Midbrain (tissue), 1 donor: ENCODE data around the gene CLEC18A.
"Not testable (repeated sequence)": the region's sequence is repeated elsewhere in the genome, so short reads cannot be mapped to it uniquely, and the experiment has no call there.

Experiments used
- DNase-seq: peaks from one replicate; lab custom pipeline; 2025; lab: John Stamatoyannopoulos, UW

The CLEC18A gene

DNA sequence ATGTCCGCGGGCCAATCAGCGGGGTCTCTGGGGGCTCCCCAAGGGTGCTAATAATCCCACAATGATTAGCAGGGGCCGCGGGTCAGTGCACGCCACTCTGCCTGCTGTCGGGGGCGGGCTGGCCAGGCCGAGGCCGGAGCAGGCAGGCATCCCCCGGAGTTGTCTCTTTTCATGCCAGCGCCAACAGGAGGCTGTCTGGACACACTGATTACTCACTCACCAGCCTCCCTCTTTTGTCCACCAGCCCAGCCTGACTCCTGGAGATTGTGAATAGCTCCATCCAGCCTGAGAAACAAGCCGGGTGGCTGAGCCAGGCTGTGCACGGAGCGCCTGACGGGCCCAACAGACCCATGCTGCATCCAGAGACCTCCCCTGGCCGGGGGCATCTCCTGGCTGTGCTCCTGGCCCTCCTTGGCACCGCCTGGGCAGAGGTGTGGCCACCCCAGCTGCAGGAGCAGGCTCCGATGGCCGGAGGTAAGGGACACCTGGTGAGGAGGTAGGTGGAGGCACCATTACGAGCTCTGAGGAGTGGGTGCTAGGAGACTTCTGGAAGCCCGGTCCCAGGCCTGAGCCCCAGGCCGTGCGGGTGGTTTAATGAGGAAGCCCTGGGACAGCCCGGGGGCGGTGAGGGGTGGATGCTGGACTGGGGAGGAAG lies at the start of gene CLEC18A:
CLEC18A (plus strand) TSS at position 318 of the 655 bp plus-strand sequence; CDS start at position 351, 33 bp downstream.
- DNase-seq = not testable (repeated sequence)

DNA sequence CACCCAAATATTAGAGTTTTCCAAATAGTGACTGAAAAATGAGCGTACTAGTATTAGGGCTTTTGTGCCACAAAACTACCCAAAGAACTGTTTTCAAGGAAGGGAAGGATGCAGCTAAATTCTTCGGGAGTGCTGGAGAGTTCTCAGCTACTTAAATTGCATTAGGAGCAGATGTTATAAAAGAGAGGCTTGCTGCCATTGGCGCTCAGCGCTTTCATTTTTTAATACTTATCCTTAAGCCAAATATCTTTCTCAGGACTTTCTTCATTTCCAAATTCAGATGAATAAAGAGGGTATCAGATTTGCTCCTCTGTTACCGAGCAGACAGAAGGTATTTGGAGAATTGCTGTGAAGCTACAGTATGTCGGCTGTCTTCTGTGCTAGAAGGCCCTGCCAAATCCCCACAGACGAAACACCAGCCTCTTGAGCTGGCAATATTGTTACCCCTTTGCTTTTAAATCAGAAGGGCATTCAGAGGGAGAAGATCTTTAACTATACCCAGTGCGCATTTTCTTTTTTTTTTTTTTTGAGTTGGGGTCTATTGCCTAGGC lies 47.2 kb upstream of the CLEC18A start:
- no peak for DNase-seq

DNA sequence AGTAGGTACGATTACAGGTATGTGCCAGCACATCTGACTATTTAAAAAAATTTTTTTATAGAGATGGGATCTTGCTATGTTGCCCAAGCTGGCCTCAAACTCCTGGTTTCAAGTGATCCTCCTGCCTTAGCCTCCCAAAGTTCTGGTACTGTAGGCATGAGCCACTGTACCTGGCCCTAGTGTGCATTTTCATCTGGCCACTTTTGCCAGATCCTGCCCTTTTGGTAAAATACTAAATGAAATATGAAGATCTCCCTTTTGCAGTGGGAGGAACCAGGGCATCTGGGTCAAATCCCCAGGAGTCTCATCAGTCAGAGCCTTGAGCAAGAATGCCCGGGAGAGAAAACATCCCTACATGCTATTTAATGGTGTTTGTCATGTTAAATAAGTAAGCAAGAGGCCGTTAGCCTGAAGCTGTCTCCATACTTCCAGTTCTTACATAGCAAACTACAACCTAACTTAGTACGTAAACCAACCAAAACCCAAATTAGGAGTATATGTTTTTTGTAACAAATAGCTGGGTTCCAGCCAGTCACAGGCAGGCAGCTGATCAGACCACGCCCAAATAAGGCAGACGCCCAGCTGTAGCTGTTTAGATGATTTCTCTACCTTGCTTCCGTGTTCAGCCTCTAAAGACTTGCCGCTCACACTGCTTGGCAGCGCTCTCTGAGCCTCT lies 46.5 kb upstream of the CLEC18A start:
- no peak for DNase-seq

DNA sequence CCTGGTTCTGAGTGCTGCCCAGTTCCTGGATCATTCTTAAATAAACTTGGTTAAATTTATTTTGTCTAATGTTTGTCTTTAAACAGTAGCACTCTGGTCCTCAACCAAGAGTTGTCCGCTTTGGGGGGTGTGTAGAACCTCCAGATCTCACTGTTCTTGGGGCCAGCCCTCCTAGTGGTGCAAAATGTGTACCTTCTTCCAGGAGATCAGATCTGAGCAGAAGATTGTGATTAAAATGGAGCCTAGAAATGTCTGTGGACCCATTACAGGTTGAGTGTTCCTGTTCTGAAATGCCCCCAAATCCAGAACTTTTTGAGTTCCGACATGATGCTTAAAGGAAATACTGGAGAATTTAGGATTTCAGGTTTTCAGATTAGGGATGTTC lies 46.0 kb upstream of the CLEC18A start:
- no peak for DNase-seq

DNA sequence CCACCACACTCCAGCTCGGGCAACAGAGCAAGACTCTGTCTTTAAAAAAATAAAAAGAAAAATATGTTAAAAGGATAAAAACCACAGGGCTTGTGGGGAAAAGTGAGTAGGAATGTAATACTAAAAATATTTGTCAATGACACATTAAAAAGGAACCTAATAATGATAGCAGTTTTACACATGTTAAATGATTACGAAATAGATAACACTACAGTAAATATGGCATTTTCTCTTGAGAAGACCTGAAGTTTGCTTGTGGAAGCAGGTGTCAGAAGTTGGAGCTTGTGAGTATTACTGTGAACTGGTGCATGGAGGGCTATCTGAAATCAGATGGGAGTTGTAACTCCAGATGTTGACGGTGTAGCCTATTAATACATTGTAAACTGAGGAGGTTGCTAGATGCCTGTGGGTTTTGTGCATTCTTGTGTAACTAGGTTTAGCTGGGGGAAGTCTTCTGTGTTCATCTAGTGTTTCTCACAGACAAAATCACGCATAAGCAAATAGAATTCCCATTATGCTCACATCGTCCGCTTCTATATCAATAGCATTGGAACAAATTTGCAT lies 44.2 kb upstream of the CLEC18A start:
- DNase-seq = no peak

DNA sequence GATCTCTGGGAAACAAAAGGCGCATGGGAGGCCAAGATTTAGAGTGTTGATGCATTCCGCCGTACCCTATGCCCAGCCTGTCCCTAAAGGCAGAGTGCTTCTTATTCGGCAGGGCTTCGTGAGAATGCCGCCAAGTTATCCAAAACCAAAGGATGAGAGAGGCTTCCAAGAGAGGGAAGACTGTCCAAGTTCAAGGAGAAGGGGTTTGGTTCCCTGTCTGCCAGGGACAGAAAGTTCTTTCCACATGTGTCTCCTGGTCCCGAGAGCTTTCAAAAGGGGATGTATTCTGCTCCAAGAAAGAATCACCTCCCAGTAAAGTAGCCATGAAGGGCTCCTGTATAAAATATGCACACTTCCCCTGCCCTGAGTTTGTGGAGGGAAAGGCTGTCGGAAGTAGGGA lies 42.1 kb upstream of the CLEC18A start:
- DNase-seq = no peak

DNA sequence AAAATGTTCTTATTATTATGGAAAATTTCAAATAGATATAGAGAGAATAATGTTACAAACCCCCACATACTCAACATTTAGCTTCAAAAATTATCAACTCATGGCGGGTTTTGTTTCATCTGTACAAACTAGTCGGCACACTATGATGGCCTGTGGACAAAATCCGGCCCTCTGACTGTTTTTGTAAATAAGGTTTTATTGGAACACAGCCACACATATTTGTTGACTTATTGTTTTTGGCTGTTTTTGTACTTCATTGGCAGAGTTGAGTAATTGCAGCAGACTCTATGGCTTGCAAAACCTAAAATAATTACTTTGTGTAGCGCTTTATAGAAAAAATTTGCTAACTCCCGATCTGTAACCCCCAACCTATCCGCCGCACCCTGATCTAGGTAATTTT lies 41.4 kb upstream of the CLEC18A start:
- DNase-seq = no peak

DNA sequence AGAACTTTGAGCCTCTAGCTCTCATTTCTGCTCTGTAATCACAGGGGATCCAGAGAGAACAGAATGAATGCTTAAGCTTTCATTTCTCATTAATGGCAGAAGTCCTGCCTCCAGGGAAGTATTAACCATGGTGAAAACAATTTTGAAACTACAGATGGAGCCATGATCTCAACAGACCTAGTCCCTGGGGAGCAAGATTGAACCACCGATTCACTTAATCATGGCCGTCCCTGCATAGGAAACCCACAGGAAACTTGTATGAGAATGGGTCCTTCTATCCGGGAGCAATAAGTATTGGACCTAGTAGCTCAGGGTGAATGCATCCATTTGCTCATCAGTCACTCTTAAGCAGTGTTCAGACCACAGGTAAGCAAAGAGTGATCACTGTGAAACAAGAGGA lies 40.2 kb upstream of the CLEC18A start:
- no peak for DNase-seq

DNA sequence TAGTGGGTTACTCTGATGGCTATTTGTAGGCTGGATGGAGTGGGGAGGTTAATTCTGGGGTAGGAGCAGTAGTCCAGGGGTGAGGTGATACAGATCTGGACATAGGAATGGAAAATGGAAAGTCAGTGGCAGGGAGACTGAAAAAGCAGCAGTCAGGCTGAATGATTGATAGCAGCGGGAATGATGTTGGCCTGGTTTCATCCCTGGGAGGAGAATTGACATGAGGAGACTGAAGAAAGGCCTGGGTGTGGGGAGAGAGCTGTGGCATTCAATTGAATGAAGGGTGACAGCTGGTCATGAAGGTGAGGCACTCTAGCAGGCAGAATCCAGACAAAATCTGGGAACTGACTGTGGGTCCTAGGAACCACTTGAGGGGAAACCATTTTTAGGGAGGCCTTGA lies 34.7 kb upstream of the CLEC18A start:
- DNase-seq = no peak

DNA sequence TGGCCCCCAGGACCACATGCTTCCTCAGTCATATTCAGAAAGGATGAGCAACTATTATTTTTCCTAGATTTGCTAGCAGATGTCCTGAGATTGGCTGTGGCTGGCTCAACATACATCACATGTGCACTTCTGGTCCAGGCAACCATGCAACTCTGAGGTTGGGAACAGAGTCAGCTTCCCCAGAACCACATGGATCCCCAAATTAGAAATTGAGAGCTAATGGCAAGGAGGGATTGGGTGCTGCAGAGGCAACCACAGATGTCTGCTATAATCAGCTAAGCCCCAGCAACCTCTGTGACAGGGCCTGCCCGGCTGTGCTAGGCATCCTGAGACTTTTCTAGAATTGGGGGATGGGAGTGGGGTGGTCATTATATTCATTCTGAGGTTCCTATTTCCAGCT lies 33.8 kb upstream of the CLEC18A start:
- no peak for DNase-seq

DNA sequence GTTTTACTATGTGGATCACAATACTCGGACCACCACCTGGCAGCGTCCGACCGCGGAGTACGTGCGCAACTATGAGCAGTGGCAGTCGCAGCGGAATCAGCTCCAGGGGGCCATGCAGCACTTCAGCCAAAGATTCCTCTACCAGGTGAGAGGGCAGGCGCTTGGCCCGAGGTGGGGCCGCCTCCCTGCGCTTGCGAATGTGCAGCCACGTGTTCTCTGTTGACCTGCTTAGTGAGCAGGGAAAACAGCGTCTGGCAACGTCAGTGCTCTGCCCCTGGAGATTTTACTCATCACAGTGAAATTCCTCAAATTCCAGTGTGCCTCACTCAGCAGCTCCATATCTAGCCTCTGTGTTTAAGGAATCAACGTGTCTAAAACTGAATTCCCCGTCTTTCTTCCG lies 33.4 kb upstream of the CLEC18A start:
- no peak for DNase-seq

DNA sequence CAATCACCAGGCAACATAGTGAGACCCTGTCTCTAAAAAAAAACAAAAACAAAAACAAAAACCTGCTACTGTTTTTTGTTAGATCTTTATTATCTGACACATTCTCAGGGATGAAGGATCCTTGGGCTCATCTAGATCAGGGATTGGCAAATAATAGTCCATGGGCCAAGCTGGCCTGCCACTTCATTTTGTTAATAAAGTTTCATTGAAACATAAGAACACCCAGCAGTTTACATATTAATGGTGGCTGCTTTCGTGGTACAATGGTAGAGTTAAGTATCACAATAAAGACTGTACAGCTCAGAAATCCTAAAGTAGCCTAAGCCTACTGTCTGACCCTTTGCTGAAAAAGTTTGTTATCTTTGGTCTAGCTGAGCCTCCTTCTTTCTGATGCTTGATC lies 32.9 kb upstream of the CLEC18A start:
- DNase-seq = no peak

DNA sequence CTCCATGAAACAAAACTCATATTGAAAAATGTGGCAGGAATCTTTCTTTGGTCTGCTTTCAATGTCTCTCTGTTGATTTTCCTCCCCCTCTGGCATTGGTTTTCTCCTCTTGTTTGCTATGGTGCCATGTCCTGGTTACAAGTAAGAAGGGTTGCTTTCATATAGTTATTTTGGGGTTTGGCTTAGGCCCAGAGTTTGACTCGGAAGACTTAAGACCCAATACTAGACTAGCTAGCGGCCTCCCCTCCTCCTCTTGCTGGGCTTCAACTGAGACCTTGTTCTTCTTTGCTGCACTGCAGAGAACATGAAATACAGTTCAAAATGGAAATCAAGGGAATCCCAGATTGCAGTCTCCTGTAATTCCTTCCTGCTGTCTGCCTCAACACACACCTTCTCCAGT lies 30.0 kb upstream of the CLEC18A start:
- peak; percentile 9 for DNase-seq

DNA sequence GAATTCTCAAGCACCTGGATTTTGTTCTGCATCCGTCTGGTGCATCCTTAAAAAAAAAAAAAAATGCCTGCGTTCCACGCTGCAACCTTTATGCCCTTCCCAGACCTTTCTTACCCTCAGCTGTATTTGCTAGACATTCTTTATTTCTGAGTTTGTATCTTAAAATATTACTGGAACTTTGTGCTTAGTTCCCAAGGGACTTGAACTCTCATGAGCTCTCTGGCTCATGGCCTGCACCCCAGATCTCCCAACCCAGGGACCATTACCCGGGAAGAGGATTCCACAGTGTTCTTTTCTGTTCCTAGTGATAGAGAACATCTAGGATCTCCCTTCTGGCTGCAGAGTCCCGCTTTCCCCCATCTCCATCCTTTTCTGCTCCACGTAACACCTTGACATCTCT lies 28.9 kb upstream of the CLEC18A start:
- no peak for DNase-seq

DNA sequence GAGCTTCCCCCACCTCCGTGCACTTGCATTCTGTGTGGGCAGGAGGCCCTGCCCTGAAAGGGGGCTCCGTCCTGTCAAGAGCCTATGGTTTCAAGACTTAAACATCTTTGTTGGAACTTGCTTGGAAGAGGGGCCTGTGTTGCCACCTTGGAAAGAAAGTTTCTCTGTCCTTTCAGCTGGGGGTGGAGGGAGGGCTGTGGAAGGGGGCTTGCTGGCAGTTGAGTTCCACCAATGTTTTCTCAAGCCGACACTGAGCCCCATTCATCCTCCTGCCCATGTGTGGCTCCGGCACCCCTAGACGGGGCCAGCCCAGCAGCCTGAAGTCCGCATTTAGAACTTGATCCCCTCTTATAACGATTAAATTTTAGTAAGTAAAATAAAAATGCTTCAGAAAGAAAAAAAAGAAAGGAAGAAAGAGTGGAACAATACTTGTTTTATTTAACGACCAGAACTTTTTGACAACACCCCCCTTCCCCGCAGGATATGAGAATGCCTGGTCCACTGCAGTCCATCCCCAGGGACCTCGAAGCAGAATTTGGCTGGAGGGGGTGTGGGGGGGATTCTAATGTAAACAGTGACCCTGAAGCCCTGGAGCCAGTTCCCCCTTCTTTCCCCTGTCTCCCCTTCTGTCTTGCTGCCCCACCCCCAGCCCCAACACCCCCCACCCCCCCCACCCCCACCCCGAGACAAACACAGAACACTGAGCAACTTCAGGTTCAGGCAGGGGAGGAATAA lies 26.9 kb upstream of the CLEC18A start:
- DNase-seq = no peak

DNA sequence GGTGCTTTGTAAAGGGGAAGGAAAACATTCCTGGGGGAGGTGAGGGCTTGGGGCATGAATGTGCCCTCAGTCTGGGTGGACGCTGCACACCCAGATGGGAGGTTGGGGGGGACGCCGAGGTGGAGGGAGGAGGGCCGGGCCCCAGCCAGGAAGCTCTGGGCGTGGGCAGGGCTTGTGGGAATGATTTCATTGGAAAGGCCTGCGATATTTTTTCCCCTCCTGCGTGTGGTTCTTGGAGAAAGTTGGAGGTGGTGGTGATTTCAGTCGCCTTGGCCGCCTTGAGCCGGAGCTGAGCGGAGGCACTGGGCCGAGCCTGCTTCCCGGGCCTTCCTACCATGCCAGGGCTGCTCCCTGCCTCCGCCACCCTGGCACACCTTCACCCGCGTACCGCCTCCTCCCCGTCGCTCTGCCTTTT lies 26.4 kb upstream of the CLEC18A start:
- DNase-seq = no peak

DNA sequence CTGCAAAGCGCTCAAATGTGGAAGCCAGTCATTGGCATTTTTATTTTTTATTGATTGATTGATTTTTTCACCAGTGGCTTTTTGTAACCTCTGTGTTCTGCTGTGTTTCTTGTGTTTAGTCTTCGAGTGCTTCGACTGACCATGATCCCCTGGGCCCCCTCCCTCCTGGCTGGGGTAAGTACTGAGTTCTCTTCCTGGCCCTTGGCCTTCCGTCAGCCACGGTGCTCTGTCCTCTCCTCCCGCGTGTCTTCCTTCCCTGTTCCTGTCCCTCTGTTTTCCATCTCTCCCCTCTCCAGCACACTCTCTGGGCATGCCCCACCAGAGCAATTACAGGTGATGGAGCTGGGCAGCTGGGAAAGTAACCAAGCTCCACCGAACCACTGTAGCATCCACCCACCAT lies 25.8 kb upstream of the CLEC18A start:
- no peak for DNase-seq

DNA sequence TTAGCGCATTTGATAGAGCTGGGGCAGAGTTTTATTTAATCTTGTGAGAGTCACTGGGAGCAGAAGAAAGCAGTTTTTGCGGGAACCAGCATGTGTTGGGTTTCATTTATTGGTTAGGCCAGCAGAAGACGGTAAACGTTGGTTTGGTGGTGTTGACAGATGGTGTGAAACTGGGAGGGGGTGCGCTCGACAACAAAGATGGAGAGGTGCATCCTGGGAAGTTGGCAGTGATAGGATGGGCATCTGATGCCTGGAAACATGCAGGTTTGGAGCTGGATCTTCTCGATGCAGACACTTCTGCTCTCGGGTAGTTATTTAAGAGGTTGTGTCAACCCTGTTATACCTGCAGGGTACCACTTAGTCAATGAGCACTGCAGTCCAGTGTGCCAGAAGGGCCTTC lies 24.9 kb upstream of the CLEC18A start:
- no peak for DNase-seq

DNA sequence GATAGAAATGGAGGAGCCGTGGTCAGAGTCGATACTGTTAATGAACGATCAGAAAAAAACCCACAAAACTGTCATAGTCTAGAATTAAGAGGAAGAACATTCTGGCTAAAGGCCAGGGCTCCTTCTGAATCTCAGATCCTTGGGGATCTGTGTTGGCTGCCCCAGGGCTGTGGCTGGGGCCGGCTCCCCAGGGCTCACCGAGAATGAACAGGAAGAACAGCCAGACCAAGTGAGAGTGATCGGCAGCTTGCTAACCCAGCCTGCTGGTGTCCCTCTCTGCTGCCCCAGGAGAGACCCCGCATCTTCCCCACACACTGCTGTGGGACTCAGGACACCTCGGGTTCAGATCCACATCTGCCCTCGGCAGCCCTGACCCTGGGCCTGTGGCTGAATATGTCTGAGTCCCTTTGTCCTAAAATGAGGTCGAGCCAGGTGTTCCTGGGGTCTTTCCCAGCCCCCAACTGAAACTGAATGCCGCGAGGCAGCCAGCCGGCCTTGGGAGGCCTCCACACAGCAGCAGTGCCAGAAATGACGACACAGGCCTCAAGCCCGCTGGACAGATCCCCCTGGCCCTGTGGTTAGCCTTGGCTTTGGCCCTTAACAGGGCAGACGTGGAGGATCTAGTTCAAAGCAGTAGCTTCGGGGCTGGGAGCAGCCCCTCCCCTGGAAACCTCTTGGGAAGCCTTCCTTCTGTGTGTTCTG lies 23.9 kb upstream of the CLEC18A start:
- peak; percentile 31 for DNase-seq

DNA sequence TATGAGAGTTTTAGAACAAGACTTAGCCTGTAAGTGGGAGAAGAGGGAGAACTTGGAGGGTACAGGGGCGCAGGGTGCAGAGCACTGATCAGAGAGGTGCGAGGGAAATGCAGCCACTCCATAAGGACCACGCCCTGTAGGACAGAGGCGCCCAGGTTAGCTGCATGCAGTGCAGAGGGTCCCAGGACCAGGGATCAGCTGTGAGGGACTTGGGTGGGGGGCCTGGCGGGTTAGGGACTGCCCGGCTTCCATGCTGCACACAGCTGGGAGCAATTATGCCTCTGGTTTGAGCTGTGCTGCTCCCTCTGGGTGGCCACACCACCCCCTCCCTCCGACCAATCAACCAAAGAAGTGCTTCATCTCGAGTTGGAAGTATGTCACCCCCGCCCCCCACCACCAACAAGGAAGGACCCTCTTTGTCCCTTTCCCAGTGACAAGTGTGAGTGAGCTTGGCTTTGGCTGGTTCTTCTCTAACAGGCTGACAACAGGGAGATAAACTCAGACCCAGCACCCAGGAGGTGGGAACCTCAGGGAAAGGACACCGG lies 22.2 kb upstream of the CLEC18A start:
- DNase-seq = no peak

DNA sequence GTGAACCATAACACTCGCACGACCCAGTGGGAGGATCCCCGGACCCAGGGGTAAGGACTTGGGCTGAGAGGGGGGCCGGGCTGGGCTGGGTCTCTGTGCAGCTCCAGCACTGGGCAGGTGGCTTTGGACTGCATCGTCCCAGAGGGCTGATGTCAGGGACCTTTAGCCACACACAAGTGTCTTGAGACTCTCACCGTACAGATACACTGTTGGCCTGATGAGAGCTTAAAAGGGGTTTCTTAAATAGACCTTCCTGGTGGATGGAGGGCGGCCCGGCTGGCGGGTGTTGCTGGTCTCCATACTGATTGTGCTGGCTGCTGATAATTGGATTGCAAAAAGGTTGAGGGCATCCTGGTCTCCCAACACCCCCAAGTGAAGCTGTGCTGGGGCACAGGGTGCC lies 21.7 kb upstream of the CLEC18A start:
- DNase-seq = no peak
